GM12891 (cell line): ENCODE measurements around the gene B3GNT3.
A peak's percentile ranks its signal among the peaks of the same experiment; 100 is the strongest.
"Not testable (repeated sequence)": the region's sequence is repeated elsewhere in the genome, so short reads cannot be mapped to it uniquely, and the experiment has no call there.

Experiments
- DNase-seq: peaks from one replicate; pipeline ENCODE4 v3.0.0; 2011; ENCODE audit warnings: low spot score; ENCODE audit not compliant: insufficient read length
- FAIRE-seq: peaks from 2 replicates; lab custom pipeline; 2011; peaks lifted over from hg19 to GRCh38; lab: Jason Lieb, UNC
- PAX5 ChIP-seq: IDR thresholded peaks from 2 replicates; pipeline ENCODE4 v1.6.1; 2011; ENCODE audit warnings: low read length, moderate library complexity, mild to moderate bottlenecking; ENCODE audit not compliant: insufficient read depth, severe bottlenecking
- POLR2A ChIP-seq: IDR thresholded peaks from 2 replicates; pipeline ENCODE4 v1.6.1; 2011; ENCODE audit warnings: low read depth, low read length, control low read depth
- POLR2AphosphoS5 ChIP-seq: IDR thresholded peaks from 2 replicates; pipeline ENCODE4 v1.6.1; 2011; ENCODE audit warnings: low read depth, low read length, control low read depth
- POU2F2 ChIP-seq: IDR thresholded peaks from 2 replicates; pipeline ENCODE4 v1.6.1; 2011; ENCODE audit warnings: low read depth, mild to moderate bottlenecking, control low read depth, low read length, moderate library complexity
- SPI1 ChIP-seq: IDR thresholded peaks from 2 replicates; pipeline ENCODE4 v1.6.1; 2011; ENCODE audit warnings: low read depth, low read length, control low read depth
- TAF1 ChIP-seq: IDR thresholded peaks from 2 replicates; pipeline ENCODE4 v1.6.1; 2011; ENCODE audit warnings: low read depth, low read length, control low read depth

B3GNT3 gene

DNA sequence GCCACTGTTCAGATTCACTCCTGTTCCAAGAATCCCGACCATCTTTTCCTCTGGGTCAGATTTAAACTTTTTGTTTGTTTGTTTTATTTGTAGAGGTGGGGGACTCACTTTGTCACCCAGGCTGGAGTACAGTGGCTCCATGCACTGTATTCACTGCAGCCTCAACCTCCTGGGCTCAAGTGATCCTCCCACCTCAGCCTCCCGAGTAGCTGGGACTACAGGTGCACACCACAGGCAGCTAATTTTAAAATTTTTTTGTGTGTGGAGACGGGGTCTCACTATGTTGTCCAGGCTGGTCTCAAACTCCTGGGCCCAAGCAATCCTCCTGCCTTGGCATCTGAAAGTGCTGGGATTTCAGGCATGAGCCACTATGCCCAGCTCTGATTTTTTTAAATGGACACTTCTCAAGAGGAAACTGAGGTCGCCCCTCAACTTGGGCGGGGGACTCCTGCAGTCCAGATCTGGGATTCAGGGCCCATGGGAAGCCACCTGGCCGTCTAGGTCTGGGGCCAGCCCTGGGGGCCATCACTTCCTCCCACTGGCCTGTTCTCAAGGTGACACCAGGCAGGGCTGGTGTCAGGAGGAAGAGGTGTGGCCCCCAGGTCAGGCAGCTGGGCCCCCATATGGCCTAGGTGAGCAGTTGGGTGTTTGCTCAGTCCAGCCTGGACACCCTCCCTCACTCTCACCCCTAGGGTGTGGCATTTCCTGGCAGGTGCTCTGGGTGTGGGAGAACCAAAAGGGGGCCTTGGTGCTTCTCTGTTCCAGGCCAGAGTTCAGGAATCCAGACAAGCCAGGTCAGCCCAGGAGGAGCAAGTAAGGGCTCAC, 1.3 kb downstream of the B3GNT3 start:
- TF ChIP-seq POU2F2: no peak
- no peak for TF ChIP-seq PAX5
- no peak for TF ChIP-seq TAF1
- no peak for TF ChIP-seq POLR2A
- TF ChIP-seq SPI1: no peak
- TF ChIP-seq POLR2AphosphoS5: no peak
- DNase-seq (no peak), FAIRE-seq (no peak)

- no peak for DNase-seq
- FAIRE-seq: peak; percentile 5
- no peak for TF ChIP-seq POU2F2
- TF ChIP-seq POLR2AphosphoS5: no peak
- no peak for TF ChIP-seq TAF1
- TF ChIP-seq PAX5: no peak
- no peak for TF ChIP-seq POLR2A
- no peak for TF ChIP-seq SPI1
These were observed 2.0 kb downstream of the B3GNT3 start for GRCh38 chr19:17796838-17797423.

DNA sequence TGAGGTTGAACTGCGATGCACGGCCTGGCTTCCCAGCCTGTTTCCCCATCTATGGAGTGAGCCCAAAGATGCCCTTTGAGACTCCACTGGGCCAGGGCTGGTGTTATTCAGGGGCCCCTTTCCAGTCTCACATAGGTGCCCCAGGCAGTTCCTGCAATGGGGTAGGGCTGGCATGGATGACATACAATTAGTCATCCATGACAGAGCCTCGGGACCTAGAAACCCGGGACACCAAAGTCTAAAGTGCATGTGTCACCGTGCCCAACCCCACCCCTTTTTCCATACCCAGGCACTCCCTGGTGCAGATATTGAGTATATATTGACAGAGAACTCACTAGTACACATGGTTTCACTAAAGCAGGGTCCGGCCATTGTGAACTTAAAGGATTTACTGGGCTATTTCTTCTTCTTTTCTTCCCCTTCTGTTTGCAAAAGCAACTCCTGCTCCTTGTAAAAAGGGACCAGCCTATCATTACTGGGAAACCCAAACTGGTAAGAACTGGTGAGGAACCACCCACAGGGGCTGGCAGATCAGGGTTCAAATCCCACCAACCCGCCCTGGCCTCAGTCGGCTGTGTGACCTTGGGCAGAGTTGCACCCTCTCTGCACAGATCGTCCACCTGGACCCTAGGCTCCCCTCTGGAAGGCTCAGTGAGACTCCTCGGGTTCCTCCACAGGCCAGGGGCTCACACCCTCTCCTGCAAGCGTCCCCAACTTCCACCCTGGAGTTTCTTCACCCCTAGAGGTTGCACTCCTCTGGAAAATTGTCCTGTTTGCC, 2.7 kb downstream of the B3GNT3 start:
- DNase-seq (no peak), FAIRE-seq (no peak)
- TF ChIP-seq POU2F2: no peak
- TF ChIP-seq TAF1: no peak
- no peak for TF ChIP-seq POLR2AphosphoS5
- TF ChIP-seq POLR2A: no peak
- no peak for TF ChIP-seq PAX5
- TF ChIP-seq SPI1: no peak

- not testable (repeated sequence) for FAIRE-seq, DNase-seq
These were observed 3.7 kb downstream of the B3GNT3 start for GRCh38 chr19:17798599-17798998.

- TF ChIP-seq TAF1: no peak
- no peak for DNase-seq
- no peak for FAIRE-seq
These were observed 7.4 kb downstream of the B3GNT3 start for GRCh38 chr19:17802137-17802858.

DNA sequence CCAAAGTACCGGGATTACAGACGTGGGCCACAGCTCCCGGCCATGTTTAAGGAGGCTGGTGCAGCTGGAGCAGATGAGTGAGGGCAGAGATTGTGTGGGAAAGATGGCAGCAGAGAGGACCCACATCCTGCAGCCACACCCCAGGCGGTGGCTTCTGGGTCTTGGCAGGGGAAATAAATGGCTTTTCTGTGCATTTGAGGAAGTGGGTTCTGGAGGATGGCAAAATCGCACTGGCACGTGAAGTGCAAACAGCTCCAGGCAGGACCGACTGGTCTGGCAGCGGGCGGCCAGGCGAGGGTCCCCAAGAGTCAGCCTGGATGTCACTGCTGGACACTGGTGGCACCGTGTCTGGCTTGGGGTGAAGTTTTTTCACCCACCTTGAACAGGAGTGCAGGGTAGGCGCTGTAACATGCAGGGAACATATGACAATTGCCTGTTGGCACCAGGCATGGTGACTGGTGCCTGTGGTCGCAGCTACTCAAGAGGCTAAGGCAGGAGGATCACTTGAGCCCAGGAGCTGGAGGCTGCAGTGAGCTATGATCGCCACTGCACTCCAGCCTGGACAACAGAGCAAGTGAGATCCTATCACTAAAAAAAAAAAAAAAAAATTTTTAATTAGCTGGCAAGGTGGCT, 8.4 kb downstream of the B3GNT3 start:
- TF ChIP-seq POU2F2 (no peak), SPI1 (peak; percentile 55), POLR2AphosphoS5 (no peak)
- no peak for FAIRE-seq
- no peak for DNase-seq

GRCh38 chr19:17805427-17805826, 10.5 kb downstream of the B3GNT3 start:
- TF ChIP-seq POU2F2 (no peak), PAX5 (no peak), TAF1 (no peak), POLR2A (no peak), POLR2AphosphoS5 (no peak), SPI1 (no peak)
- DNase-seq (no peak), FAIRE-seq (no peak)

DNA sequence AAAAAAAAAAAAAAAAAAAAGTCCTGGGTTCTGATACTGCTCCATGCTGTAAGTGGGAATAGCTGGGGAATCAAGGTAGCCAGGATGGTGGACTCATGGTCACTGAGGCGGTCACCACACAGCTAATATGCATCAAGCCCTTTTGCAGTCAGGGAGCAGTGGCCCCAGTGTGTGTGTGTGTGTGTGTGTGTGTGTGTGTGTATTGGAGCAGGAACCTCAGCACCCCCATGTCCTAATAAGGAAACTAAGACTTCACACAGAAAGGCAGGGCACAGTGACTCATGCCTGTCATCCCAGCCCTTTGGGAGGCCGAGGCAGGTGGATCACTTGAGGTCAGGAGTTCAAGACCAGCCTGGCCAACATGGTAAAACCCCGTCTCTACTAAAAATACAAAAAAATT, 12.0 kb downstream of the B3GNT3 start:
- DNase-seq (no peak), FAIRE-seq (no peak)
- TF ChIP-seq PAX5 (no peak), SPI1 (no peak), POLR2AphosphoS5 (no peak)

DNA sequence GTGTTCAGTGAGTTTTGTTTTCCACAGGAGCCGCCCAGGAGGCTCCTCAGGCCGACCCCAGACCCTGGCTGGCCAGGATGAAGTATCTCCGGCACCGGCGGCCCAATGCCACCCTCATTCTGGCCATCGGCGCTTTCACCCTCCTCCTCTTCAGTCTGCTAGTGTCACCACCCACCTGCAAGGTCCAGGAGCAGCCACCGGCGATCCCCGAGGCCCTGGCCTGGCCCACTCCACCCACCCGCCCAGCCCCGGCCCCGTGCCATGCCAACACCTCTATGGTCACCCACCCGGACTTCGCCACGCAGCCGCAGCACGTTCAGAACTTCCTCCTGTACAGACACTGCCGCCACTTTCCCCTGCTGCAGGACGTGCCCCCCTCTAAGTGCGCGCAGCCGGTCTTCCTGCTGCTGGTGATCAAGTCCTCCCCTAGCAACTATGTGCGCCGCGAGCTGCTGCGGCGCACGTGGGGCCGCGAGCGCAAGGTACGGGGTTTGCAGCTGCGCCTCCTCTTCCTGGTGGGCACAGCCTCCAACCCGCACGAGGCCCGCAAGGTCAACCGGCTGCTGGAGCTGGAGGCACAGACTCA, 12.9 kb downstream of the B3GNT3 start:
- FAIRE-seq: no peak
- no peak for DNase-seq
- TF ChIP-seq POU2F2 (no peak), POLR2A (no peak), SPI1 (no peak), POLR2AphosphoS5 (no peak), TAF1 (no peak), PAX5 (no peak)
